Renal cortex interstitium (tissue), 11 donors: ENCODE data around the gene HAAO. TPM values are rescaled to one million over a fixed set of nuclear protein-coding genes. Genes with fewer than 3 reads are reported as not detected.

Experiments
- DNase-seq, 11 donors: peaks; one replicate each; pipeline ENCODE4 v3.0.0-alpha.2; 2013; ENCODE audit warnings: low read depth in 9 of 11, low spot score in 4 of 11; ENCODE audit errors: extremely low read depth in 1 of 11
- polyA plus RNA-seq, 3 donors: library from polyadenylated mRNA; unstranded; fragments of 120-200 nt; gene quantifications; one replicate each; pipeline ENCODE4 v1.2.1, GENCODE V29; 2013; ENCODE audit not compliant: insufficient read length in 3 of 3

HAAO gene
- polyA plus RNA-seq, 3 donors = 33.3 to 41.5 (median 40.5) TPM

- DNase-seq = no peak
Observed at GRCh38 chr2:42784204-42784880, 8.0 kb downstream of the HAAO start.

- no peak for DNase-seq
Observed at GRCh38 chr2:42783511-42783910, 8.9 kb downstream of the HAAO start.

GRCh38 chr2:42781181-42781580 lies 11.2 kb downstream of the HAAO start:
- no peak for DNase-seq

GRCh38 chr2:42777883-42778805 lies 14.2 kb downstream of the HAAO start:
- no peak for DNase-seq

- no peak for DNase-seq
Observed at GRCh38 chr2:42775810-42776209, 16.6 kb downstream of the HAAO start.

- no peak for DNase-seq
Observed at GRCh38 chr2:42775186-42775585, 17.2 kb downstream of the HAAO start.

GRCh38 chr2:42771546-42772153 lies 20.7 kb downstream of the HAAO start:
- DNase-seq = no peak

GRCh38 chr2:42770288-42771131 lies 21.9 kb downstream of the HAAO start:
- DNase-seq = peak in 1 of 11 donors; percentile 23

- no peak for DNase-seq
Observed at GRCh38 chr2:42769583-42770287, 22.6 kb downstream of the HAAO start.

GRCh38 chr2:42768706-42769256 lies 23.6 kb downstream of the HAAO start:
- DNase-seq = no peak

GRCh38 chr2:42767899-42768705 lies 24.3 kb downstream of the HAAO start:
- DNase-seq = no peak

- no peak for DNase-seq
Observed at GRCh38 chr2:42767080-42767898, 25.1 kb downstream of the HAAO start.

GRCh38 chr2:42765686-42766085 lies 26.7 kb downstream of the HAAO start:
- DNase-seq = no peak

GRCh38 chr2:42764901-42765300 lies 27.5 kb downstream of the HAAO start:
- no peak for DNase-seq

- DNase-seq = no peak
Observed at GRCh38 chr2:42764096-42764495, 28.3 kb downstream of the HAAO start, which contains the start of gene OXER1. Gene OXER1 (minus strand): TSS chr2:42764135. CDS start chr2:42764062, 73 bp downstream.
